PFSK-1 (cell line): ENCODE results near the gene NUP188.

Source experiments
- POLR2AphosphoS5 ChIP-seq: IDR thresholded peaks from 2 replicates; pipeline ENCODE4 v1.6.1; 2012; ENCODE audit warnings: low read depth, mild to moderate bottlenecking, control low read depth, low read length, moderate library complexity
- REST ChIP-seq, 2 experiments: IDR thresholded peaks; 2 replicates each; pipeline versions ENCODE4 v1.6.1 to v1.8.0; 2011 to 2012; ENCODE audit warnings: low read depth in 2 of 2, low read length in 2 of 2, control low read depth in 1 of 2, inconsistent platforms in 1 of 2, mild to moderate bottlenecking in 1 of 2, moderate library complexity in 1 of 2; ENCODE audit not compliant: insufficient read depth in 1 of 2

- TF ChIP-seq POLR2AphosphoS5 = no peak
- TF ChIP-seq REST (IDR thresholded peaks at IDR 0.05; ENCODE audit: insufficient read depth in 1 of 2, low read depth in 2 of 2, low read length in 2 of 2) = no peak
These were observed 52.2 kb downstream of the NUP188 start for GRCh38 chr9:128999581-129000206.
